Brain pericyte (primary cell): ENCODE results near the gene SRSF3.
"Not testable (repeated sequence)": the region's sequence is repeated elsewhere in the genome, so short reads cannot be mapped to it uniquely, and the experiment has no call there.

ENCODE experiments used
- DNase-seq: peaks from one replicate; pipeline ENCODE4 v3.0.0-alpha.2; 2012; ENCODE audit warnings: low read depth, low spot score

The SRSF3 gene

DNA sequence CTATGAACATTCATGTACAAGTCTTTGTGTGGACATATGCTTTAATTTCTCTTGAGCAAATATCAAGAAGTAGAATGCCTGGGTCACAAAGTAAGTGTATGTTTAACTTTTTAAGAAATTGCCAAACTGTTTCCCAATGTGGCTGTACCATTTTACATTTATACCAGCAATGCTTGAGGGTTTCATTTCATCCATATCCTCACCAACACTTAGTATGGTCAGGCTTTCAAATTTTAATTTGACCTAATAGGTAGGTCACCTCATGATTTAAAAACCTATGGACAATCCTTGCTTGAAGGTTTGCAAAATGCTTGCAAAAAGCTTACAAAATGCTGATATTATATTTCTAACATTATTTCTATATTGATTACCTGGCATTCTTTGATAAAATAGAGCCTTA lies 19.5 kb upstream of the SRSF3 start:
- no peak for DNase-seq

DNA sequence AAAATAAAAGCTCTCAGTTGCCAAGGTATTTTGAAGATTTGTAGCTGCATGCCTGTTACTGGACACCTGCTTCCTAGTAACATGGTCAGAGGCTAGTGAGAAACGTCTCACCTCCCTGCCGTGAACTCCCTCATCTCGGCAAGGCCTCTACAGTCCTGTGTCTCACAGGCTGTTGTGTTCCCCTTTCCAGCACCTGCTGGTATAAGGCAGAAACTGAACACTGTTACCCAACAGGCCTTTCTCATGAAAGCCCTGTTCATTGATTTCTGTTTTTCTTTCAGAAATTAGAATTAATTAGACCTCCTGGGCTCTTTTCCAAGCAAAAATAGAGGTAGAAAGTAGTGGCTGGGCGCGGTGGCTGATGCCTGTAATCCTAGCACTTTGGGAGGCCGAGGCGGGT lies 17.6 kb upstream of the SRSF3 start:
- DNase-seq, result no peak

DNA sequence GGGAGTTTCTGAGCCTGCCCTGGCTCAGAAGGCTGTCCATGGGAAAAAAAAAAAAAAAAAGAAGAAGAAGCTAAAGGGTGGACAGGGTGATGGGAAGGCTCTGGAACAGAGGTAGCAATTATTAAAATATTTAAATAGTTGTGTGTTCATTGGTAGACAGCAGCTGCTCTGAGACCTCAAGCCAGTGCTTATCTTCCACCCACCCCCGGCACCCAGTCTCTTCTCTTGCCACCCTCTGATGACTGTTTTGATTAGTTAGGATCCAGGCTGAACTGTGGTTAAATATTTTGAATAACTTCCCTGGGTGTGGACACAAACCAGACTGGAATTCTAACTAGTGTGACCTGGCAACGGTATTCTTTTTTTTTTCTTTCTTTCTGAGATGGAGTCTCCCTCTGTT lies 16.9 kb upstream of the SRSF3 start:
- no peak for DNase-seq

DNA sequence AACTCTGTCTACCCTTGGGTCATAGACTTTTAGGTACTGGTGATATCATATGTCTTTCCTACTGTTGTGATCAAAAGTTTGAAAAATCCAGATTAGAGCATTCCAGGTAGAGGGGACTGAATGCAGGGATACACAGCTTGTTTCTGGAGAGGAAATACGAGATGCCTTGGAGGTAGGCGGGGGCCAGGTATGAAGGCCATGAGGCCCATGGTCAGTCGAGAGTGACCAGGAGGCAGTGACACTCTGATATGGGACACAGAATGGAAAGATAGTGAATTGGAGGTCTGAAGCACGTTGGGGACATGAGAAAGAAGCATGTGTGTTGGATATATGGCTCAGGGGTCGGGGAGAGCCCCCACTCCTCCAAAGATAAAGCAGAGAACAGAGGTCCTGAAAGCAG lies 16.1 kb upstream of the SRSF3 start:
- DNase-seq, result no peak

DNA sequence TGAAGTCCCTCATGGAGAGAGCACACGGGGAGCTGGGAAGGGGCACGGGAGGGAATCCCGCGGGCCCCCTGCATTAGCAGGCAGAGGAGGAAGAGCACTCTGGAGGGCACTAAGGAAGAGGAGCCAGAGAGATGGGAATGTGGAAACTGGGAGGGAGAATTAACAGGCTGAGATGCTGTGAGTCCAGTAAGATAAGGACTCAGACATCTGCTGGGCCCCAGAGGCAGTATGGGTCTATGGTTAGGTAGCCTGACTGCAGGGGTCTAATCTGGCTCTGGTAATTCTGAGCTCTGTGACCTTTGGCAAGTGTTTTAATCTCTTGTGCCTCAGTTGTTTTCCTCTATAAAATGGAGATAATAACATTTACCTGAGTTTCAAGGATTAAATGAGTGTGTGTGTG lies 15.7 kb upstream of the SRSF3 start:
- DNase-seq, result no peak

DNA sequence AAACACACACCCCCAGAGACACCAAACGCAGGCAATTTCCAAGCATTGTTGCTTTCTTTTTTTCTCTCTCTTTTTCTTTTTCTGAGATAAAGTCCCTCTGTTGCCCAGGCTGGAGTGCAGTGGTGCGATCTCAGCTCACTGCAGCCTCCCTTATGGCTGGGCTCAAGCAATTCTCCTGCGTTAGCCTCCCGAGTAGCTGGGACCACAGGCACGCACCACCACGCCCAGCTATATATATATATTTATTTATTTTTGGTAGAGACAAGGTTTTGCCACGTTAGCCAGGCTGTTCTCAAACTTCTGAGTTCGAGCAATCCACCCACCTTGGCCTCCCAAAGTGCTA lies 14.0 kb upstream of the SRSF3 start:
- no peak for DNase-seq

DNA sequence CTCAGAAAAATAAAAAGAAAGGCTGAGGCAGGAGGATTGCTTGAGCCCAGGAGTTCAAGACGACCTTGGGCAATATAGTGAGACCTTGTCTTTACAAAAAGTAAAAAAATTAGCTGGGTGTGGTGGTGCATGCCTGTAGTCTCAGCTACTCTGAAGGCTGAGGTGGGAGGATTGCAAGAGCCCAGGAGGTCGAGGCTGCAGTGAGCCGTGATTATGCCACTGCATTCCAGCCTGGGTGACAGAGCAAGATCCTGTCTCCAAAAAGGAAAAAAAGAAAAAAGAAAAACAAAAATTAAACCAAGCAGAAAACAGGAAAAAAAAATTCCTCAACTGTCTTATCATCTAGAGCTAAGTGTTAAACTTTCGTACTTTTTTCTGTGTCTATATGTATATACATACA lies 12.4 kb upstream of the SRSF3 start:
- DNase-seq, result no peak

DNA sequence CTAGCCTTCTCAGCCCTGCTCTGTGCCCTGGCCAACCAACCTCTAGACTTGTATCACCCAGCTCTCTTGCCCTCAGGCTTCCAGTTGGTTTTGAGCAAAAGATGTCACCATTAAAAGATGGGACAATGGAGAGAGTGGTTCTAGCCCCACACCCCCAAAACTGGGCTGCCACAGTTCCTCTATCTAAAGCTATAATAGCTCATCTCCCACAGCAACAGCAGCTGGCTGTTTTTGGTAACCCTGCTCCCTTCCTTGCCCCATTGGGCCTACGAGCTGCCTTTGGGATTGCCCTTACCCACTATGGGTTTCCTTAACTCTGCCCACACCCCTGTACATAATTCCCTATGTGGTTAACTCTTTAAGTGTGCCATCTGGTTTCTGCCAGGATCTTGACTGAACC lies 7.6 kb upstream of the SRSF3 start:
- DNase-seq, result no peak

DNA sequence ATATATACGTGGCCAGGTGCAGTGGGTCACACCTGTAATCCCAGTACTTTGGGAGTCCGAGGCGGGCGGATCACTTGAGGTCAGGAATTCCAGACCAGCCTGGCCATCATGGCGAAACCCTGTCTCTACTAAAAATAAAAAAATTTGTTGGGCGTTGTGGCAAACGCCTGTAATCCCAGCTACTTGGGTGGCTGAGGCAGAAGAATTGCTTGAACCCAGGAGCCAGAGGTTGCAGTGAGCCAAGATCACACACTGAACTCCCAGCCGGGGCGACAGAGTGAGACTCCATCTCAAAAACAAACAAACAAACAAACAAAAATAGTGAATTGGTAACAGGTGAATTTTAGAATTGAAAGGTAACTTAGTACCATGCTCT lies 5.1 kb upstream of the SRSF3 start:
- DNase-seq, result not testable (repeated sequence)

DNA sequence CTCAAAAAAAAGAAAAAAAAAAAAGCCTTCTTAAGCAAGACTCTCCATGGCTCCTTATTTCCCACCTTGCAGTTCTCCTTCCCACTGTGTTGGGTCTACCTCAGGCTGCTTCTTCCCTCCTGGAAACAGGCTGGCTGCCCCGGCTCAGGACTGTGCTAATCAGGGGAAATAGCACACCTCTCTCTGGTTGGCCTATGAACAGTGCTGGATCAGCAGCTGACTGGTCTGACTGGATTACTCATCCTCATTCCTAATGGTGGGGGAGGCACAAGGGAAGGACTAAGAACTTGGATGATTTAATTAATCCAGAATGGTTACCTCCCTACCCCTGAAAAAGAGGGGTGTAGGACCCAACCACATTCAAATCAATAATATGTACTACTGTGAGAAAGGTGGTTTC lies 3.9 kb upstream of the SRSF3 start:
- no peak for DNase-seq

DNA sequence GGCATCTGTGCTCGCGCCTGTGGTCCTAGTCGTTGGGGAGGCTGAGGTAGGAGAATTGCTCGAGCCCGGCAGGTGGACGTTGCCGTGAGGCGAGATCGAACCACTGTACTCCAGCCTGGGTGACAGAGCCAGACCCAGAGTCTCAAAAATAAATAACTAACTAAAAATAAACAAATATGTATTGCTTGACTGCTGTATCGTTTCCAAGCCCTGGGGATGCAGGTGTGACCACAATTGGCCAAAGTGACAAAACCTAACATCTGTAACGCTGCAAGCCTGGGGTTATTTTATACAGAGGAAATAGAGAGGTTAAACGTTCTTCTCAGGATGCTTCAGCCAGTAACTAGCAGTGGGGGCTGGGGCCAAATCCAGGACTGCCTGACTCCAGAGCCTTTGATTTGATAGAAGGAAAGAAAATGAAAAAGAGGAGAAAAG lies 1.9 kb upstream of the SRSF3 start:
- DNase-seq, result no peak

DNA sequence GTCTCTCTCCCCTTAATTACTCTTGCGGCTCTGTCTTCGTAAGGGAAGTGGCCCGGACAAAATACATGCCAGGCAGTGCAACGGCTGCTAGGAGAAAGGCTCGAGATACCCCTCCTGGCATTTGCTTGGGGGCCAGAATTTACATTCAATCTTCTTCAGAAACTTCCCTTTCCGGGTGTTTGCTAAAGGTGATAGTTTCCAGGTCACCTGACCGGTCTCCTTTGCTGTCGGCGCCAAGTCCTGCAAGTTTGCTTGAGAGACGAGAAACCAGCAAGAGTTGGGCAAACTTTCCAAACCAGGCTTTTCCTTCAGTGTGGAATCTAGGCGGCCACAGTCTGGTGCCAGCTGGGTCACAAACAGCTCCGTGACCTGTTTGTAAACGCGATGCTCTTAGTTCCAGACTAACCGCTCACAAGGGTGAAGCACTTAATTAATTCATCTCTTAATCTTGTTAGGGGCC lies 563 bp upstream of the SRSF3 start:
- DNase-seq, result no peak

DNA sequence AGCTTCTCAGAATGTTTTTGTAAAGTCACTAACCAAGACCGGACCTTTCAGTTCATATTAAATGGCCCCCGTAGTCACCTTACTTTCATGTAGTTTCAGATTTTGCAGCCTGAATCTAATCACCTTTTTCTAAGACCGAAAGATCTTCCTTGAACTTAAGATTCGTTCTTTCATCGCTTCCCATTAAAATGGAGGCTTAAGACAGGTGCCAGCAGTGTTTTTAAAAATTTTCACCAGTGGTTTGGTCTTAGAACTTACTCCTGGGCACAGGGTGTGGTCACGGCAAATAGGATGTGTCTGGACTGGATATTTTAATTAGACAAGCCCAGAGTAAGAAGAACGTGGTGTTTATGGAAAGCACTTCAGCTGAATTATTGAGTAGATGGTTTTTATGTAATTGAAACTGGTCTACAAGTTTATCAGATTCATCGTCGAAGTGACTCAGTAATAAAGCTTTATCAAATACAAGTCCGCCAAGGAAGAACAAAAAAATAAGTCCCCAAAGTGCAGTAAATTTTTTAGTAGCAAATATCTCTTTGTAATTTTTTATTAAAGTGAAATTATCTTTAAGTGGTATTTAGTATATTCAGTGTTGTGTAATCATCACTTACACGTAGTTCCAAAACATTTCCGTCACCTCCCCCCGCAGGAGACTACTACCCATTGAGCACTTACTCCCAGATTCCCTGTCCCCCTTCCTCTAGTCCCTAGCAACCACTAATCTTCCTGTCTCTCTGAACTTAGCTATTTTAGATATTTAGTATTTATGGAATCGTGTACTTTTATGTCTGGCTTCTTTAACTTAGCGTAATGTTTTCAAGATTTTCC lies 868 bp downstream of the SRSF3 start:
- DNase-seq, result no peak

DNA sequence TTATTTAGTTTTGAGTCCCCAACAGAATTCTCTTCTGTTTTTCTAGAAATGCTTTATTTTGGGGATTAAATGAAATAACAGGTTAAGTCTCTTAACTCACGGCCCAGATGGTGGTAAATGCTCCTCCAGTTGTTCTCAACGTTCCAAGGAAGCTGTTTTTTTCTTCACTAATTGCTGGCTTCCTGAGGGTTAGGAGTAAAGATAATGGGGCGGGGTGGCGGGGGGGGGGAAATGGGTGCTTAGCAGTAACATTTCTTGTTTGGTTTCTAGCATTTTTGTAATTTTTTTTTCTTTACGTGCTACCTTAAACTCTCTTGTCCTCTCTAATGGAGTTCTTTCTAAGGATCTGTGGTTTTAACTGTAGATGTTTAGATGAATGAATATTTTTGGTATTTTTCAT lies 2.2 kb downstream of the SRSF3 start:
- no peak for DNase-seq

DNA sequence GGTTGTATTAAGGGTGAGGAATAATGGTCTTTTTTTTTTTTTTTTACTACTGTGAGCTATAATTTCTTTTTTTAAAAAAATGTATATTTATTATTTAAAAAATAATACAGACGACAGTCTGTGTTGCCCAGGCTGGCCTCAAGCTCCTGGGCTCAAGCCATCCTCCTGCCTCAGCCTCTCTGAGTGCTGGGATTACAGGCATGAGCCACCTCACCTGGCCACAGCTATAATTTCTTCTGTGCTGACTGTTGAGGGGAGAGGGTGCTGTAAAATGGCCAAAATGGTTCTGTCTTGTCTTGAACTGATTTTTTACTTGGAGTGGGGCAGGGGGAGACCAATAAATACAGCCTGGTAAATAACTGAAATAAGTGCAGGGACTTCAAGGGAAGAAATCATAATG lies 3.6 kb downstream of the SRSF3 start:
- no peak for DNase-seq

DNA sequence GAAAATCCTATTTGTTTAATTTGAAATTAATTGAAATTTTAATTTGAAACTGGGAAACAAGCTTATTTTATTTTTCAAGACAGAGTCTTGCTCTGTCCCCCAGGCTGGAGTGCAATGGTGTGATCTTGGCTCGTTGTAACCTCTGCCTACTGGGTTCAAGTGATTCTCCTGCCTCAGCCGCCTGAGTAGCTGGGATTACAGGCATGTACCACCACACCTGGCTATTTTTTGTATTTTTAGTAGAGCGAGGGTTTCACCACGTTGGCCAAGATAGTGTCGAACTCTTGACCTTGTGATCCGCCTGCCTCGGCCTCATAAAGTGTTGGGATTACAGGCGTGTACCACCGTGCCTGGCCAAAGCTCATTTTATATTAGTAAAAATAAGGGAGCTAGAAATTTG lies 4.2 kb downstream of the SRSF3 start:
- DNase-seq, result no peak

DNA sequence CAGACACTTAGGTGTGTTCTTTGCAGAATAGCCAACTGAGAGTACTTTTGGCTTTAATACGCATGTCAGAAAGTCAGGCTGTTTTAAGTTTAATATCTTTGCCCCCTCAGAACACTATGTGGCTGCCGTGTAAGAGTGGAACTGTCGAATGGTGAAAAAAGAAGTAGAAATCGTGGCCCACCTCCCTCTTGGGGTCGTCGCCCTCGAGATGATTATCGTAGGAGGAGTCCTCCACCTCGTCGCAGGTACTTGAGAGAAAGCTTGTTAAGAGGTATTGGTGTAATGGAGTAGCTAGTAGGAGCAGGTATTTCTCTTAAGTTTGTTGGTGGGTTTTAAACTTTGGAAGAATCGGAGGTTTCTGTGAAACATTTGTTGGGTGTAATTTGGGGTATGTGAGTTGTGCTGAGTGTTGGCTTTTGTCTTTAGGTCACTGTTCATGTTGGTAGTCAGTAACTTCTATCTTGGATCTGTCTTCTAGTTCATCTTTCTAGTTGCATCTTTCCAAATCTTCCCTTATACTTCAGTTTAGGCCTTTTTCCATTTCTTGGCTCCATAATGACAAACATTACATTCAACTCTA lies 4.7 kb downstream of the SRSF3 start:
- DNase-seq, result no peak

DNA sequence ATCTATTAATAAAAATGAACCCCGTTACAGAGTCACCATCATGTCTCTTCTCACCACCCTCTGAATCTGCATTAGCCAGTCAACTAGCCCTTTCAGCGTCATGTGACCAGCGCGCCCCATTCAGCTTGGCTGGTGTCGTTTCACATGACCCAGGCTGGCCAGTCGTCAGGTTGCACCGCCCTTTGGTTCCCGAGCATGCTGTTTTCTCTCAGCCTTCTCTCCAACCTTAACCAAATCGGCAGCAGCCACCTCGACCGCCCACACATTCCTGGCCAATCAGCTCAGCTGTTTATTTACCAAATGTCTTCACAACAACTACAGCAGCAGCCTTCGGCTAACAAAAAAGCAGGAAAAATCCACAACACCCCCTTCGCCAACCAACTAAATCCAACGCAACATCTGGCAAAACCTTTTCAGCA lies 5.6 kb downstream of the SRSF3 start:
- no peak for DNase-seq

DNA sequence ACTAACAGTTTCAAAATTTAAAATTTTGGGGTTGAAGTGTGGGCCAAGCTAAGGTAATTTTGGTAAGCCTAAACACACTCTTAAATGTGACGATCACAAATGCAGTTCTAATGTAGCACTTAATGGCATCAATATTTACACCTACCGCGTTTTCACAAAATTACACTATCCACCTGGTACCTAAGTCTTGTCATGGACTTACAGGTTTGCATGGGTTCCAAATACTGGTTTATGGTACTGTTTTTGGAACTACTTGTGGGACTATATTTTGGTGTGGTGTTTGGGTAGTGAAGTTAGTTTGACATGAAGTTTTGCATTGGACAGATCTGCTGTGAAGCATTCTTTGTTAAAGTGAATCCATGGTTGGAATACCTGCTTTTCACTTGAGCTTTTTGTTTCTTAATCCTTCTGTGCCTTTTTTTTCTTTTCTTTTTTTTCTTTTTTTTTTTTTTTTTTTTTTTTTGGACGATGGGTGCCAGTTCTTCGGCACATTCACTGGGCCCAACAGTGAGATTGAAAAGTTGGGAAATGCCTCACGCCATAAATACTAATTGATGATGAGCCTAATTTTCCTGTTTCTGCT lies 6.5 kb downstream of the SRSF3 start:
- no peak for DNase-seq

DNA sequence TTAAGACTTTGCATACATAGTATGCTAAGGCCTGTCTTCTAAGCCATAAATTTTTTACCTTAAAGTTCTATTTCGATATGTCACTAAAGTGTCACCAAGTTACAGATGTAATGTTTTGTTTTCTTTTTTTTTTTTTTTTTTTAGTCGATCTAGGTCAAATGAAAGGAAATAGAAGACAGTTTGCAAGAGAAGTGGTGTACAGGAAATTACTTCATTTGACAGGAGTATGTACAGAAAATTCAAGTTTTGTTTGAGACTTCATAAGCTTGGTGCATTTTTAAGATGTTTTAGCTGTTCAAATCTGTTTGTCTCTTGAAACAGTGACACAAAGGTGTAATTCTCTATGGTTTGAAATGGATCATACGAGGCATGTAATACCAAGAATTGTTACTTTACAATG lies 7.7 kb downstream of the SRSF3 start:
- DNase-seq, result not testable (repeated sequence)

DNA sequence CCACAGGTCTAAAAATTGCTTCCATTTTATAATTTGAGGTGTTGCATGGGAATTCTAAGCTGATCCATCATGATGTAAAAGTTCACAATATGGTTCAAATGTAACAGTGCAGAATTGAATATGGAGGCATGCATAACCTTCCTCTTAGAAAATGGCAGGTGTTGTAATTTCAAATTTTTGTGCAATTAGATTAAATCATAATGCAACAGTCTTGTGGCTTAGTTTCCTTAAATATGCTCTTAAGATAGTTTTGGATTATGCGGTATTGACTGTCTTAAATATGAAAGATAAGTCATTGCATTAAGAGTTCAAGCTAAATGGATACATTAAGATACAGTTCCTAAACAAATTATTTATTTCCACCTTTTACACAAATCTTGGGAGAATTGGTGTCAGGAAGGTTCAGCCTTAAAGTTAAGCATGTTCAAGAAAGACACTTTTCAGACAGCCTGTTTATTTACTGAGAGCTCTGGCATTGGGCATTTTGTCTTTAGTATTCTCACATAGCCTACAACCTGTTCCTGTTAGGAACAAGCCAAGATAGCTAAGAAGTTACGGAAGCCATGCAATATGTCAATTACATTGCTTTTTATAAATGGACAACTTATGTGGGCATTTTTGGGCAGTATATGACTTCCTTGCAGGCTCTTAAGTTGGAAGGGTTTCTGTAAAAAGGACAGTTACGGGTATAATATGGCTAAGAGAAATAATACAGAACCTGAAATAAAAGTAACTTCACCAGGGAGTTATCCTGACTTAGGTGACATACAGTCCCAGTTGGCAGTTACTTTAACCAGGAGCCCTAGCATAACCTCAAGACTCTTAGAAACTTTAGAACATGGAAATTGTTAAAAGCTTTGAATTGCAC lies 9.3 kb downstream of the SRSF3 start:
- no peak for DNase-seq
